Jurkat, Clone E6-1 (cell line): Measurements from ENCODE around the gene CLEC2L. TPM values are rescaled to one million over a fixed set of nuclear protein-coding genes. Genes with fewer than 3 reads are reported as not detected.
A peak's percentile ranks its signal among the peaks of the same experiment; 100 is the strongest.

Source experiments
- DNase-seq: peaks from one replicate; pipeline ENCODE4 v3.0.0-alpha.2; 2011; ENCODE audit warnings: low read depth, low spot score
- H3K4me3 ChIP-seq: 2 replicates; pipeline ENCODE4 v1.5.1; 2011; ENCODE audit warnings: mild to moderate bottlenecking, low read length, control low read depth, moderate library complexity
- polyA plus RNA-seq: library from polyadenylated mRNA; unstranded; fragments of >200 nt; gene quantifications from one replicate; pipeline ENCODE4 v1.2.1, GENCODE V29; 2012; ENCODE audit warnings: missing spikeins; ENCODE audit not compliant: insufficient read length, insufficient read depth

The CLEC2L gene
- polyA plus RNA-seq = not detected

- DNase-seq = no peak
- H3K4me3 ChIP-seq = no peak within 1 kb of the TSS
These were observed at the start of gene CLEC2L for GRCh38 chr7:139523199-139523941. Gene CLEC2L (plus strand): TSS chr7:139523685. CDS start chr7:139523928, 243 bp downstream.

- no peak for DNase-seq
- H3K4me3 ChIP-seq = no peak overlapping the region
These were observed 47.3 kb upstream of the CLEC2L start for GRCh38 chr7:139476139-139476538.

GRCh38 chr7:139476891-139477290, 46.6 kb upstream of the CLEC2L start:
- no peak for DNase-seq

GRCh38 chr7:139479620-139480019, 43.9 kb upstream of the CLEC2L start:
- no peak for DNase-seq
- H3K4me3 ChIP-seq = no peak overlapping the region

More at GRCh38 chr7:139476891-139477290, 46.6 kb upstream of the CLEC2L start:
- no peak overlapping the region for H3K4me3 ChIP-seq

- no peak for DNase-seq
- H3K4me3 ChIP-seq = no peak overlapping the region
These were observed 42.1 kb upstream of the CLEC2L start for GRCh38 chr7:139481364-139481763.

- no peak for DNase-seq
- H3K4me3 ChIP-seq = no peak overlapping the region
These were observed 41.4 kb upstream of the CLEC2L start for GRCh38 chr7:139482122-139482521.

- no peak for DNase-seq
- H3K4me3 ChIP-seq = peak overlapping the region; percentile 15; the same call in 1 of the 2 replicates
These were observed 40.6 kb upstream of the CLEC2L start for GRCh38 chr7:139482662-139483466.

- no peak for DNase-seq
- no peak overlapping the region for H3K4me3 ChIP-seq
These were observed 36.0 kb upstream of the CLEC2L start for GRCh38 chr7:139487366-139488080.

GRCh38 chr7:139488810-139489209, 34.7 kb upstream of the CLEC2L start:
- H3K4me3 ChIP-seq = no peak overlapping the region
- no peak for DNase-seq

- H3K4me3 ChIP-seq = no peak overlapping the region
- DNase-seq = no peak
These were observed 33.4 kb upstream of the CLEC2L start for GRCh38 chr7:139490130-139490529.

- no peak overlapping the region for H3K4me3 ChIP-seq
- no peak for DNase-seq
These were observed 31.2 kb upstream of the CLEC2L start for GRCh38 chr7:139492293-139492692.

GRCh38 chr7:139494835-139495579, 28.5 kb upstream of the CLEC2L start:
- DNase-seq = no peak
- H3K4me3 ChIP-seq = no peak overlapping the region

- H3K4me3 ChIP-seq = no peak overlapping the region
- no peak for DNase-seq
These were observed 27.8 kb upstream of the CLEC2L start for GRCh38 chr7:139495580-139496125.

- DNase-seq = no peak
- no peak overlapping the region for H3K4me3 ChIP-seq
These were observed 27.0 kb upstream of the CLEC2L start for GRCh38 chr7:139496528-139496927.

GRCh38 chr7:139500770-139501138, 22.7 kb upstream of the CLEC2L start:
- no peak for DNase-seq
- H3K4me3 ChIP-seq = no peak overlapping the region

- DNase-seq = no peak
- H3K4me3 ChIP-seq = no peak overlapping the region
These were observed 21.3 kb upstream of the CLEC2L start for GRCh38 chr7:139502226-139502625.

- no peak overlapping the region for H3K4me3 ChIP-seq
- peak; percentile 19 for DNase-seq
These were observed 17.9 kb upstream of the CLEC2L start for GRCh38 chr7:139505563-139505962.

- no peak for DNase-seq
- no peak overlapping the region for H3K4me3 ChIP-seq
These were observed 13.9 kb upstream of the CLEC2L start for GRCh38 chr7:139509535-139509934.

- no peak for DNase-seq
- no peak overlapping the region for H3K4me3 ChIP-seq
These were observed 12.2 kb upstream of the CLEC2L start for GRCh38 chr7:139511315-139511714.
